Measurements from ENCODE around the gene FRMPD4. TPM values are rescaled to one million over a fixed set of nuclear protein-coding genes. Genes with fewer than 3 reads are reported as not detected.

The FRMPD4 gene
- total RNA-seq, 2 experiments from 2014 or later, result not detected

DNA sequence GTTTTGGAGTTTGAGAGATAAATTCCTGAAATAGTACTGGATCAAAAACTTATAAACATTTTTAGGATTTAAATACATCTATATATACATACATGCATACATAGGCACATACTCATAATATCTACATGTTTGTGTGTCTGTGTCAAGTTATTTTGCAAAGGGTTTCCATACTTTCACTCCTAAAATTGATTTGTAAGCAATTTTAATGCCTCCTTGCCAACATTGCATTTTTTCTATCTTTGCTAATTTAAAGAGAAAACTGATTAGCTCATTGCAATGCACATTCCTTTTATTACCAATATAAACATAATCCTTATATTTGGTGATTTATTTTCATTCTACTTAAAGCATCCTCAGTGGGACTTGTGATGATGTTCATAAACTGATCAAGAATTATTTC is 258.3 kb downstream of the FRMPD4 start:
- Histone ChIP-seq H3K4me3 (ENCODE audit: low read length) (no peak overlapping the region), H3K4me1 (ENCODE audit: insufficient read depth, low read length) (no peaks in the 10 kb centered on the region), H3K9me3 (ENCODE audit: control insufficient read depth in 1 of 2, insufficient read depth in 1 of 2, low read length in 2 of 2) (no peaks in the 10 kb centered on the region), H3K36me3 (ENCODE audit: insufficient read depth, low read length) (no peaks in the 10 kb centered on the region), H3K27me3 (ENCODE audit: control insufficient read depth in 1 of 2, insufficient read depth in 2 of 2, low read length in 2 of 2) (no peaks in the 10 kb centered on the region), H3K27ac (ENCODE audit: low read depth in 1 of 2, low read length in 2 of 2) (no peak overlapping the region)
- no peaks in the 10 kb centered on the region for H3K27me3 Mint-ChIP-seq
- H3K9me3 Mint-ChIP-seq, result no peaks in the 10 kb centered on the region
- POLR2A ChIA-PET, result no interaction called here
- ATAC-seq (ENCODE audit: poor library complexity) (no peak), DNase-seq (no peak)
- no peaks in the 10 kb centered on the region for H3K4me1 Mint-ChIP-seq (ENCODE audit: low read depth)
- no peaks in the 10 kb centered on the region for H3K36me3 Mint-ChIP-seq (ENCODE audit: low read depth)
- no peak overlapping the region for H3K27ac Mint-ChIP-seq
- no peak overlapping the region for H3K4me3 Mint-ChIP-seq
- intact Hi-C loops (cut with DNase I, micrococcal nuclease), result no loop called here
- TF ChIP-seq, protein P1, sequence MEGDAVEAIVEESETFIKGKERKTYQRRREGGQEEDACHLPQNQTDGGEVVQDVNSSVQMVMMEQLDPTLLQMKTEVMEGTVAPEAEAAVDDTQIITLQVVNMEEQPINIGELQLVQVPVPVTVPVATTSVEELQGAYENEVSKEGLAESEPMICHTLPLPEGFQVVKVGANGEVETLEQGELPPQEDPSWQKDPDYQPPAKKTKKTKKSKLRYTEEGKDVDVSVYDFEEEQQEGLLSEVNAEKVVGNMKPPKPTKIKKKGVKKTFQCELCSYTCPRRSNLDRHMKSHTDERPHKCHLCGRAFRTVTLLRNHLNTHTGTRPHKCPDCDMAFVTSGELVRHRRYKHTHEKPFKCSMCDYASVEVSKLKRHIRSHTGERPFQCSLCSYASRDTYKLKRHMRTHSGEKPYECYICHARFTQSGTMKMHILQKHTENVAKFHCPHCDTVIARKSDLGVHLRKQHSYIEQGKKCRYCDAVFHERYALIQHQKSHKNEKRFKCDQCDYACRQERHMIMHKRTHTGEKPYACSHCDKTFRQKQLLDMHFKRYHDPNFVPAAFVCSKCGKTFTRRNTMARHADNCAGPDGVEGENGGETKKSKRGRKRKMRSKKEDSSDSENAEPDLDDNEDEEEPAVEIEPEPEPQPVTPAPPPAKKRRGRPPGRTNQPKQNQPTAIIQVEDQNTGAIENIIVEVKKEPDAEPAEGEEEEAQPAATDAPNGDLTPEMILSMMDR (IDR thresholded peaks at IDR 0.05), result no peak
- CTCF ChIA-PET, result no interaction called here

DNA sequence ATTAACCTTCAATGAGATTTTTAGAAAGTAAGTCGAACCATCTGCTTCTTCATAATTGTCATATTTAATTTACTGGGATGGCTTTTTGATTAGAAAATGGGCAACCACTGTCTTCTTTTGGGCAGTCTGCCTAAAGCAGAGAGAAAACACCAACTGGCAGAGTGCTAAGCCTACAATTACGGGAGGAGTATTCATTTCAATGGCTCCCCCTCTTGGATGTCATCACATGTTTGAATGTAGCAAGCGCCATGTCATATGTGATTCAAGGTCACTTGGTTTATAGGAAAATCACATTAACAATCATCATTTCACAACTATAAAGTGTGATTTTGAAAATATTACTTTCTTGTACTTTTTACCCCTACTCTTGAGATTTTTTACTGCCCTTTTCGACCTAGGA is 261.9 kb downstream of the FRMPD4 start:
- TF ChIP-seq, protein P1 (IDR thresholded peaks at IDR 0.05), result no peak
- DNase-seq (no peak), ATAC-seq (ENCODE audit: poor library complexity) (no peak)
- ChIA-PET CTCF (no interaction called here), POLR2A (no interaction called here)
- Histone ChIP-seq H3K27ac (ENCODE audit: low read depth in 1 of 2, low read length in 2 of 2) (no peak overlapping the region), H3K36me3 (ENCODE audit: insufficient read depth, low read length) (no peaks in the 10 kb centered on the region), H3K4me1 (ENCODE audit: insufficient read depth, low read length) (no peaks in the 10 kb centered on the region), H3K27me3 (ENCODE audit: control insufficient read depth in 1 of 2, insufficient read depth in 2 of 2, low read length in 2 of 2) (no peaks in the 10 kb centered on the region), H3K4me3 (ENCODE audit: low read length) (no peak overlapping the region), H3K9me3 (ENCODE audit: control insufficient read depth in 1 of 2, insufficient read depth in 1 of 2, low read length in 2 of 2) (no peaks in the 10 kb centered on the region)
- intact Hi-C loops (cut with DNase I, micrococcal nuclease), result no loop called here
- H3K4me1 Mint-ChIP-seq (ENCODE audit: low read depth), result no peaks in the 10 kb centered on the region
- no peaks in the 10 kb centered on the region for H3K27me3 Mint-ChIP-seq
- H3K36me3 Mint-ChIP-seq (ENCODE audit: low read depth), result no peaks in the 10 kb centered on the region
- no peaks in the 10 kb centered on the region for H3K9me3 Mint-ChIP-seq
- no peak overlapping the region for H3K27ac Mint-ChIP-seq
- H3K4me3 Mint-ChIP-seq, result no peak overlapping the region

DNA sequence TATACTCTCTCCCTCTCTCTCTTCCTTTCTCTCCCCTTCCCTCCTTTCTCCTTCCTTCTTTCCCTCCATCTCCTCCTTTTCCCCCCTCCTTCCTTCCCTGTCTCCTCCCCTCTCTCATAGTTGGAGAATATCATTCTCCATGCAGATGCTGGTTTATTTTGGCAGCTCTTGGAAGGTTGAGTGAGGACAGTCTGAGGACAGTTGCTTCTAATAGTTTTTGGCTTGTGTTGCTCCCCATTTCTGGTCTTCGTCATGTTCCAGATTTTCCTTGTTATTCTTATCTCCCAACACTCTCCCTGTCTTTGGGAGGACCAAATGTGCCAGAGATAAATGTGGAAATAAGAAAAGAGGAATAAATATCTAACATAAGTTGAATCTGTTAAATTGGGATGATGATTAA is 263.0 kb downstream of the FRMPD4 start:
- TF ChIP-seq, protein P1 (IDR thresholded peaks at IDR 0.05), result no peak
- H3K4me3 ChIP-seq (ENCODE audit: low read length), result no peak overlapping the region
- no peaks in the 10 kb centered on the region for H3K27me3 ChIP-seq (ENCODE audit: control insufficient read depth in 1 of 2, insufficient read depth in 2 of 2, low read length in 2 of 2)
- Mint-ChIP-seq H3K27me3 (no peaks in the 10 kb centered on the region), H3K9me3 (no peaks in the 10 kb centered on the region), H3K36me3 (ENCODE audit: low read depth) (no peaks in the 10 kb centered on the region), H3K4me3 (no peak overlapping the region), H3K27ac (no peak overlapping the region), H3K4me1 (ENCODE audit: low read depth) (no peaks in the 10 kb centered on the region)
- H3K36me3 ChIP-seq (ENCODE audit: insufficient read depth, low read length), result no peaks in the 10 kb centered on the region
- intact Hi-C loops (cut with DNase I, micrococcal nuclease), result no loop called here
- no peak for ATAC-seq (ENCODE audit: poor library complexity)
- H3K27ac ChIP-seq (ENCODE audit: low read depth in 1 of 2, low read length in 2 of 2), result no peak overlapping the region
- no peak for DNase-seq
- ChIA-PET POLR2A (no interaction called here), CTCF (no interaction called here)
- no peaks in the 10 kb centered on the region for H3K4me1 ChIP-seq (ENCODE audit: insufficient read depth, low read length)
- no peaks in the 10 kb centered on the region for H3K9me3 ChIP-seq (ENCODE audit: control insufficient read depth in 1 of 2, insufficient read depth in 1 of 2, low read length in 2 of 2)
